Nephron progenitor cell (in vitro differentiated cells): ENCODE data around the gene TENT4A.

Source experiments
- DNase-seq: peaks from one replicate; pipeline ENCODE4 v3.0.0; 2021
- H3K27ac Mint-ChIP-seq: 2 replicates; pipeline ENCODE4 v1.8.0; 2021; ENCODE audit warnings: mild to moderate bottlenecking, moderate library complexity, mixed read lengths
- H3K27me3 Mint-ChIP-seq: 2 replicates; pipeline ENCODE4 v1.8.0; 2021; ENCODE audit warnings: mild to moderate bottlenecking, low read depth, mixed read lengths; ENCODE audit not compliant: poor library complexity
- H3K36me3 Mint-ChIP-seq: 2 replicates; pipeline ENCODE4 v1.8.0; 2021; ENCODE audit warnings: low read depth, mixed read lengths
- H3K4me1 Mint-ChIP-seq: 2 replicates; pipeline ENCODE4 v1.8.0; 2021; ENCODE audit warnings: mixed read lengths
- H3K4me3 Mint-ChIP-seq: 2 replicates; pipeline ENCODE4 v1.8.0; 2021; ENCODE audit warnings: mild to moderate bottlenecking, moderate library complexity, mixed read lengths
- H3K9me3 Mint-ChIP-seq: 2 replicates; pipeline ENCODE4 v1.8.0; 2021; ENCODE audit warnings: mild to moderate bottlenecking, moderate library complexity, mixed read lengths
- TF ChIP-seq, protein P1 (sequence below): fragments of 200-600 bp; sonication (generic); IDR thresholded peaks from 2 replicates; pipeline ENCODE4 v1.5.0; 2021; ENCODE audit warnings: antibody characterized with exemption

TENT4A gene

DNA sequence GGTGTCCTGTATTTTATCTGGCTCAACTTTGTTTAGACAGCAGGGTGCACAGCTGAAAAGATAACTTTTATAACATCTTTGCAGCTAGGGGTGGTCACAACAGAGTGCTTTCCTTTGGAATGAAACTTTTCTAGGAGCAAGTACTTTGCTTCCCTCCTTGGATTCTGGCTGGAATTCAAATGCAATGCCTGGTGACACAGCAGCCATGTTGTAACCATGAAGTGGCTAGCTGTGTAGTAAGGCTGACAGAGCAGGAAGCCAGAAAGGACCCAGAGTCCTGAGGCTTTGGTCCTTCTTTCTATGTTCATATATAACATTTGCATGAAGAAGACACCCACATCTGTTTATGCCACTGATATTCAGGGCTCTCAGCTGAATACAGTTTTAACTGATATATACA, 48.1 kb downstream of the TENT4A start:
- Mint-ChIP-seq H3K27ac (no peak overlapping the region), H3K4me3 (no peak overlapping the region), H3K27me3 (peaks cover 3% of the 10 kb centered on the region), H3K36me3 (peaks cover 24% of the 10 kb centered on the region), H3K9me3 (no peaks in the 10 kb centered on the region), H3K4me1 (peaks cover 5% of the 10 kb centered on the region)
- TF ChIP-seq, protein P1, sequence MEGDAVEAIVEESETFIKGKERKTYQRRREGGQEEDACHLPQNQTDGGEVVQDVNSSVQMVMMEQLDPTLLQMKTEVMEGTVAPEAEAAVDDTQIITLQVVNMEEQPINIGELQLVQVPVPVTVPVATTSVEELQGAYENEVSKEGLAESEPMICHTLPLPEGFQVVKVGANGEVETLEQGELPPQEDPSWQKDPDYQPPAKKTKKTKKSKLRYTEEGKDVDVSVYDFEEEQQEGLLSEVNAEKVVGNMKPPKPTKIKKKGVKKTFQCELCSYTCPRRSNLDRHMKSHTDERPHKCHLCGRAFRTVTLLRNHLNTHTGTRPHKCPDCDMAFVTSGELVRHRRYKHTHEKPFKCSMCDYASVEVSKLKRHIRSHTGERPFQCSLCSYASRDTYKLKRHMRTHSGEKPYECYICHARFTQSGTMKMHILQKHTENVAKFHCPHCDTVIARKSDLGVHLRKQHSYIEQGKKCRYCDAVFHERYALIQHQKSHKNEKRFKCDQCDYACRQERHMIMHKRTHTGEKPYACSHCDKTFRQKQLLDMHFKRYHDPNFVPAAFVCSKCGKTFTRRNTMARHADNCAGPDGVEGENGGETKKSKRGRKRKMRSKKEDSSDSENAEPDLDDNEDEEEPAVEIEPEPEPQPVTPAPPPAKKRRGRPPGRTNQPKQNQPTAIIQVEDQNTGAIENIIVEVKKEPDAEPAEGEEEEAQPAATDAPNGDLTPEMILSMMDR, result no peak
- DNase-seq, result no peak

DNA sequence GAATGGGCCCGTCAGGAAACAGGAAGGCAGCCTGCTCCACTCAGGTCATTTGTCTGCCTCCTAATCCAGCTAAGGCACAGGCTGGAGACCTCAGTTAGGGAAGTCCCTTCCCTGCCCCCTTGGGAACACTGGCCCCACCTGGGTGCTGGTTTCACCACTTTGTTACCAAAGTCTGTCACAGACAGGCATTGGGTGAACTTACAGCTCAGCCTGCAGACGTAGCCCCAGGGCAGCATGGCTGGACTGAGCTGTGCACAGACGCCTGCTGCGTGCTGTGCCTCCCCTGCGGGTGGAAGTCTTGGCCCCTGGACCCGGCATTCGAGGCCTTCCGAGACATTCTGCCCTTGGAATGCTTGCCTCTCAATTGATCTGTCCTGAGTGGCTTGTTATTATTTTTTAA, 48.9 kb downstream of the TENT4A start:
- DNase-seq, result no peak
- H3K9me3 Mint-ChIP-seq, result no peaks in the 10 kb centered on the region
- H3K27ac Mint-ChIP-seq, result no peak overlapping the region
- H3K4me3 Mint-ChIP-seq, result no peak overlapping the region
- peaks cover 5% of the 10 kb centered on the region for H3K4me1 Mint-ChIP-seq
- TF ChIP-seq, protein P1, result no peak
- peaks cover 17% of the 10 kb centered on the region for H3K36me3 Mint-ChIP-seq
- H3K27me3 Mint-ChIP-seq, result peaks cover 3% of the 10 kb centered on the region

DNA sequence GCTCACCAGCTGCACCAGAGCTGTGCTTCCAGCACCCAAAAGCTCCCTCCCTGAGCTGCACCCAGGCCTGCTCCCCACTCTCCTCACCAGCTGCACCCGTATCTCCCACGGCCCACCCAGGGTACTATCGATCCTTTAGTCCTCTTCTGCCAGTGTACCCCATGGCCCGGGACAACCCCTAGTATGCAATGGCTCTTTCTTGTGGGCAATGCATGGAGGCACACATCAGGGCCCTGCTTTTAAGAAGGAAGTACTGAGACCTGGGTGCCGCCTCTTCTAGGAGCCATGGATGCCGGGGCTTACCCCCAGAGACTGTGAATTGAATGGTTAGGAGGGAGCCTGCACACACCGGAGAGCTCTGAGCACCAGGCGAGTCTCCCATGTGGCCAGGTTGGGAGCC, 49.5 kb downstream of the TENT4A start:
- Mint-ChIP-seq H3K4me1 (peaks cover 10% of the 10 kb centered on the region), H3K27me3 (peaks cover 3% of the 10 kb centered on the region), H3K4me3 (no peak overlapping the region), H3K36me3 (peaks cover 13% of the 10 kb centered on the region), H3K9me3 (no peaks in the 10 kb centered on the region), H3K27ac (no peak overlapping the region)
- no peak for DNase-seq
- TF ChIP-seq, protein P1, result no peak

DNA sequence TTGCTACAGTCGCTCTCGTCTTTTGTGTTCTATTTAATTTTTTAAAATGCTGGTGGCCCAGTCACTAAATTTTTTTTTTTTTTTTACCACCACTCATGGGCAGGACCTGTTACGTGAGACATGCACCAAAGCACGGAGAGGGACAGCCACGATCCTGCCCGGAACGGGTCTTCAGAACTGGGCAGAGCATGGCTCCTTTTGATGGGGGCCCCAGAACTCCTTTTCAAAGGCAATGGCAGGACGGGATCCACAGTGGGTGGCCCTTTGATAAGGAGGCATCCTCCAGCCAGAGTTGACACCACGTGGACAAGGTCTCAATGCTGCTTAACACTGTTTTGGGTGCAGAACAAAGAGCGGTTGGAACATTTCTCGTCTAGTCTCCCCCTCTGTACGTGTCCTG, 50.0 kb downstream of the TENT4A start:
- Mint-ChIP-seq H3K4me3 (no peak overlapping the region), H3K27me3 (peaks cover 3% of the 10 kb centered on the region), H3K27ac (no peak overlapping the region), H3K36me3 (peaks cover 9% of the 10 kb centered on the region), H3K4me1 (peaks cover 11% of the 10 kb centered on the region), H3K9me3 (no peaks in the 10 kb centered on the region)
- no peak for DNase-seq
- TF ChIP-seq, protein P1, result no peak

DNA sequence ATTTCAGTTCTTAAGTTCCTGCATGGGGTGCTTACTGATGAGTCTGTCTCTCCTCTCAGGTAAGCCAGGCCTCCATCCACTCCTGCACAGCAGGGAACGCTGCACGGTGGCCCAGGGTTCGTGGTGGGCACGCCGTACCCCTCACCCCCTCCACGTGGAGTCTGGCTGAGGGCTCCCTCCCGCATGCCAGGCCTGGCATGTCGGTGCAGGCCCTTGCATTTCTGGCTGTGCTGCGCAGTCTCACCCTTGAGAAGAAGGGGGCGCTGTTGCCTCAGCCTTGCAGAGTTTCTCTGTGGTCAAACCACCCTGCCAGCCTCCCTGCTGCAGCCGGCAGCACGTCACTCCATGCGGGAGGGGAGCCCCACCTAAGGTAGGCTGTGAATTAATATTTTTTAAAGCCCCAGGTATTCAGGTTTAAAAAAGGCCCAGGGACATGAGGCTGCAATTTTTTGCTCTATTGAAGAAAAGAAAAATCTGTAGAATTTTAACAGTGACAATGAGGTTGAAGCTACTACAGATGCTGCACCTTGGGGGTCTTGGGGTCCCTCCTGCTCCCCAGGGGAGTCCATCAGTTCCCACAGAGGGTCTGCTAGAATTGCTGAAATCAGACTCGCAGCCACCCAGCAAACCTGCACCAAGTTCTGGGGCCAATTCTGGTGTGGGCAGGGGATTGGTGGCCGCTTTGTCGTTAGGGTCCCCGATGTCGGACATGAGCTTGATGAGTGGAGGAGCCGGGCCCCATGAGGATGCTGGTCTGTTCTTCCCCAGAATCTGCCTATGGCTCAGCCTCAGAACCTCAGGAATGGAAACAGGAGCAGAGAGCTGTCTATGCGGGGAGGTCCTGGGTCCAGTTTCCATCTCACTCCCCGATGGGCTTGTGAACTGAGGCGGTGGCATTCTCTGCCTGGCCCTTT, 52.6 kb downstream of the TENT4A start:
- Mint-ChIP-seq H3K4me1 (peaks cover 16% of the 10 kb centered on the region), H3K27me3 (peaks cover 3% of the 10 kb centered on the region), H3K36me3 (peaks cover 5% of the 10 kb centered on the region), H3K27ac (no peak overlapping the region), H3K9me3 (no peaks in the 10 kb centered on the region), H3K4me3 (no peak overlapping the region)
- TF ChIP-seq, protein P1, result peak; percentile 89
- peak; percentile 87 for DNase-seq
